Activated naive CD8-positive, alpha-beta T cell treated with anti-CD3 and anti-CD28 coated beads, Interleukin-2, amount 50 U/mL, for 24 hours (primary cell): ENCODE measurements around the gene CCDC88C.

ENCODE experiments used
- ATAC-seq: fragments of 150-1000 bp; cut with Tn5 transposase; one replicate; pipeline ENCODE4 v1.10.0; 2021
- DNase-seq: peaks from one replicate; pipeline ENCODE4 v3.0.0; 2021
- H3K27ac Mint-ChIP-seq: one replicate; pipeline ENCODE4 v1.8.0; 2021; ENCODE audit warnings: mild to moderate bottlenecking, mixed read lengths
- H3K27me3 Mint-ChIP-seq: one replicate; pipeline ENCODE4 v1.8.0; 2021; ENCODE audit warnings: mixed read lengths
- H3K36me3 Mint-ChIP-seq: one replicate; pipeline ENCODE4 v1.8.0; 2021; ENCODE audit warnings: low read depth, mixed read lengths
- H3K4me1 Mint-ChIP-seq: one replicate; pipeline ENCODE4 v1.8.0; 2021; ENCODE audit warnings: mixed read lengths
- H3K4me3 Mint-ChIP-seq: one replicate; pipeline ENCODE4 v1.8.0; 2021; ENCODE audit warnings: mild to moderate bottlenecking, moderate library complexity, mixed read lengths
- H3K9me3 Mint-ChIP-seq: one replicate; pipeline ENCODE4 v1.8.0; 2021; ENCODE audit warnings: mixed read lengths

CCDC88C gene

GRCh38 chr14:91358654-91359220 is 58.9 kb downstream of the CCDC88C start:
- no peak overlapping the region for H3K4me3 Mint-ChIP-seq
- peaks cover 90% of the 10 kb centered on the region for H3K4me1 Mint-ChIP-seq
- H3K27ac Mint-ChIP-seq: peak overlapping the region; percentile 27
- ATAC-seq: no peak
- H3K9me3 Mint-ChIP-seq: no peaks in the 10 kb centered on the region
- H3K36me3 Mint-ChIP-seq: peaks cover 17% of the 10 kb centered on the region
- no peak for DNase-seq
- H3K27me3 Mint-ChIP-seq: no peaks in the 10 kb centered on the region

- H3K27me3 Mint-ChIP-seq: no peaks in the 10 kb centered on the region
- no peak for ATAC-seq
These were observed 59.6 kb downstream of the CCDC88C start for GRCh38 chr14:91358025-91358319.

GRCh38 chr14:91357272-91358024 is 60.2 kb downstream of the CCDC88C start:
- H3K4me3 Mint-ChIP-seq: no peak overlapping the region
- H3K27ac Mint-ChIP-seq: no peak overlapping the region
- peaks cover 17% of the 10 kb centered on the region for H3K36me3 Mint-ChIP-seq
- H3K27me3 Mint-ChIP-seq: no peaks in the 10 kb centered on the region
- DNase-seq (no peak), ATAC-seq (no peak)
- H3K9me3 Mint-ChIP-seq: no peaks in the 10 kb centered on the region
- peaks cover 92% of the 10 kb centered on the region for H3K4me1 Mint-ChIP-seq

More at GRCh38 chr14:91358025-91358319, 59.6 kb downstream of the CCDC88C start:
- Mint-ChIP-seq H3K4me1 (peaks cover 91% of the 10 kb centered on the region), H3K36me3 (peaks cover 17% of the 10 kb centered on the region), H3K4me3 (no peak overlapping the region), H3K27ac (peak overlapping the region; percentile 27), H3K9me3 (no peaks in the 10 kb centered on the region)
- DNase-seq: no peak

- H3K9me3 Mint-ChIP-seq: no peaks in the 10 kb centered on the region
- H3K27me3 Mint-ChIP-seq: no peaks in the 10 kb centered on the region
- peak overlapping the region; percentile 83 for H3K27ac Mint-ChIP-seq
- H3K4me3 Mint-ChIP-seq: peak overlapping the region; percentile 73
- no peak for DNase-seq
- ATAC-seq: no peak
- peaks cover 91% of the 10 kb centered on the region for H3K4me1 Mint-ChIP-seq
- peaks cover 17% of the 10 kb centered on the region for H3K36me3 Mint-ChIP-seq
These were observed 61.3 kb downstream of the CCDC88C start for GRCh38 chr14:91356181-91356763.

- peak; percentile 59 for DNase-seq
- no peaks in the 10 kb centered on the region for H3K27me3 Mint-ChIP-seq
- H3K4me1 Mint-ChIP-seq: peaks cover 94% of the 10 kb centered on the region
- ATAC-seq: peak; percentile 24
- peaks cover 17% of the 10 kb centered on the region for H3K36me3 Mint-ChIP-seq
- H3K27ac Mint-ChIP-seq: peak overlapping the region; percentile 83
- H3K9me3 Mint-ChIP-seq: no peaks in the 10 kb centered on the region
- H3K4me3 Mint-ChIP-seq: peak overlapping the region; percentile 73
These were observed 62.5 kb downstream of the CCDC88C start for GRCh38 chr14:91354979-91355685.

- H3K4me3 Mint-ChIP-seq: peak overlapping the region; percentile 73
- ATAC-seq (no peak), DNase-seq (no peak)
- H3K36me3 Mint-ChIP-seq: peaks cover 15% of the 10 kb centered on the region
- H3K27ac Mint-ChIP-seq: peak overlapping the region; percentile 83
- peaks cover 96% of the 10 kb centered on the region for H3K4me1 Mint-ChIP-seq
- H3K9me3 Mint-ChIP-seq: no peaks in the 10 kb centered on the region
- H3K27me3 Mint-ChIP-seq: no peaks in the 10 kb centered on the region
These were observed 63.3 kb downstream of the CCDC88C start for GRCh38 chr14:91354221-91354916.

- Mint-ChIP-seq H3K4me1 (peaks cover 95% of the 10 kb centered on the region), H3K9me3 (no peaks in the 10 kb centered on the region), H3K27me3 (no peaks in the 10 kb centered on the region), H3K4me3 (no peak overlapping the region), H3K27ac (no peak overlapping the region), H3K36me3 (peaks cover 13% of the 10 kb centered on the region)
- DNase-seq (no peak), ATAC-seq (no peak)
These were observed 64.6 kb downstream of the CCDC88C start for GRCh38 chr14:91352728-91353692.

- H3K36me3 Mint-ChIP-seq: peaks cover 13% of the 10 kb centered on the region
- H3K4me3 Mint-ChIP-seq: no peak overlapping the region
- no peak for DNase-seq
These were observed 65.6 kb downstream of the CCDC88C start for GRCh38 chr14:91352053-91352452.

GRCh38 chr14:91351512-91351862 is 66.1 kb downstream of the CCDC88C start:
- peak overlapping the region; percentile 86 for H3K27ac Mint-ChIP-seq
- no peak for DNase-seq
- H3K27me3 Mint-ChIP-seq: no peaks in the 10 kb centered on the region
- ATAC-seq: no peak
- H3K4me3 Mint-ChIP-seq: peak overlapping the region; percentile 73
- H3K9me3 Mint-ChIP-seq: no peaks in the 10 kb centered on the region
- H3K4me1 Mint-ChIP-seq: peaks cover 92% of the 10 kb centered on the region
- H3K36me3 Mint-ChIP-seq: peaks cover 11% of the 10 kb centered on the region

More at GRCh38 chr14:91352053-91352452, 65.6 kb downstream of the CCDC88C start:
- Mint-ChIP-seq H3K27me3 (no peaks in the 10 kb centered on the region), H3K27ac (peak overlapping the region; percentile 86), H3K4me1 (peaks cover 92% of the 10 kb centered on the region), H3K9me3 (no peaks in the 10 kb centered on the region)
- ATAC-seq: no peak

GRCh38 chr14:91350813-91351511 is 66.7 kb downstream of the CCDC88C start:
- Mint-ChIP-seq H3K9me3 (no peaks in the 10 kb centered on the region), H3K36me3 (peaks cover 10% of the 10 kb centered on the region), H3K27me3 (no peaks in the 10 kb centered on the region), H3K4me1 (peaks cover 92% of the 10 kb centered on the region), H3K4me3 (peak overlapping the region; percentile 73), H3K27ac (peak overlapping the region; percentile 86)
- ATAC-seq (peak; percentile 73), DNase-seq (peak; percentile 57)

GRCh38 chr14:91350483-91350812 is 67.2 kb downstream of the CCDC88C start:
- H3K9me3 Mint-ChIP-seq: no peaks in the 10 kb centered on the region
- peaks cover 10% of the 10 kb centered on the region for H3K36me3 Mint-ChIP-seq
- DNase-seq: no peak
- H3K4me1 Mint-ChIP-seq: peaks cover 92% of the 10 kb centered on the region
- ATAC-seq: no peak
- H3K27me3 Mint-ChIP-seq: no peaks in the 10 kb centered on the region
- H3K27ac Mint-ChIP-seq: peak overlapping the region; percentile 86
- peak overlapping the region; percentile 73 for H3K4me3 Mint-ChIP-seq

- Mint-ChIP-seq H3K9me3 (no peaks in the 10 kb centered on the region), H3K4me1 (peaks cover 87% of the 10 kb centered on the region), H3K4me3 (peak overlapping the region; percentile 73), H3K27ac (peak overlapping the region; percentile 86), H3K36me3 (peaks cover 8% of the 10 kb centered on the region), H3K27me3 (no peaks in the 10 kb centered on the region)
- DNase-seq: peak; percentile 66
- ATAC-seq: peak; percentile 78
These were observed 68.0 kb downstream of the CCDC88C start for GRCh38 chr14:91349481-91350074.
